ENCODE data around the gene ACSL3.

ACSL3 gene

DNA sequence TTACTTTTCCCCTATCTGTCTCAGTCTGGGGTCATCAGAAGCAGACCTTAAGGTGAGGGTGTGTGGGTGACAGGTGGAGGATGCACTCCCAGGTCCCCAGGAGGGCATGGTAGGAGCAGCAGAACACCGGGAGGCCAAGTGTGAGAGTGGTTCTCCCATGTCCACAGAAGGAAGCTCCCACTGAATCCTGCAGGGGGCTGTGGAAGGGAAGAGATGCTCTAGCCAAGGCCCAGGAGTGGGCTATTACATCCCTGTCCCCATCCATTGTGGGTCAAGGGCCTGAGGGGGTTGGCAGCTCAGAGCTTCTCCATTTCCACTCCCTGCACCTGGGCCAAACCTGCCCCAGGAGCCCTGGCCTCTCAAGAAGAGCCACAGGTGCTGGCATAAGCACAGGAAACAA lies 104.7 kb downstream of the ACSL3 start:
- no peaks in the 10 kb centered on the region for H4K20me1 ChIP-seq (ENCODE audit: insufficient read depth, low read length)
- no peak overlapping the region for H3K4me2 ChIP-seq (ENCODE audit: low read length)
- no peaks in the 10 kb centered on the region for H3K9me2 ChIP-seq (ENCODE audit: low read depth, low read length)
- H3F3A ChIP-seq (ENCODE audit: insufficient read depth, low read length) = no peaks in the 10 kb centered on the region
- no peak overlapping the region for H3K9ac ChIP-seq (ENCODE audit: low read length)
- H3K27ac ChIP-seq (ENCODE audit: low read depth, low read length, poor library complexity, severe bottlenecking) = no peak overlapping the region
- no peaks in the 10 kb centered on the region for H3K4me1 ChIP-seq (ENCODE audit: insufficient read depth, low read length, severe bottlenecking)
- H3K9me3 ChIP-seq (ENCODE audit: low read length) = no peaks in the 10 kb centered on the region
- H3K4me3 ChIP-seq (ENCODE audit: low read depth, low read length, poor library complexity, severe bottlenecking) = no peak overlapping the region
- TF ChIP-seq CTCF (IDR thresholded peaks at IDR 0.05; ENCODE audit: low read length) (no peak), EZH2 (IDR thresholded peaks at IDR 0.05; ENCODE audit: borderline replicate concordance, low read length) (no peak)
- no peaks in the 10 kb centered on the region for H3K79me2 ChIP-seq (ENCODE audit: insufficient read depth, low read length)
- H3K36me3 ChIP-seq (ENCODE audit: insufficient read depth, low read length) = no peaks in the 10 kb centered on the region
- no peaks in the 10 kb centered on the region for H3K27me3 ChIP-seq (ENCODE audit: insufficient read depth, low read length)
- H2AFZ ChIP-seq (ENCODE audit: low read length) = no peak overlapping the region

- no peak overlapping the region for H2AFZ ChIP-seq (ENCODE audit: low read length)
- no peaks in the 10 kb centered on the region for H4K20me1 ChIP-seq (ENCODE audit: insufficient read depth, low read length)
- no peaks in the 10 kb centered on the region for H3K79me2 ChIP-seq (ENCODE audit: insufficient read depth, low read length)
- no peaks in the 10 kb centered on the region for H3F3A ChIP-seq (ENCODE audit: insufficient read depth, low read length)
- H3K4me3 ChIP-seq (ENCODE audit: low read depth, low read length, poor library complexity, severe bottlenecking) = no peak overlapping the region
- TF ChIP-seq CTCF (IDR thresholded peaks at IDR 0.05; ENCODE audit: low read length) = no peak
- no peak for TF ChIP-seq EZH2 (IDR thresholded peaks at IDR 0.05; ENCODE audit: borderline replicate concordance, low read length)
- H3K4me1 ChIP-seq (ENCODE audit: insufficient read depth, low read length, severe bottlenecking) = no peaks in the 10 kb centered on the region
- H3K9me3 ChIP-seq (ENCODE audit: low read length) = no peaks in the 10 kb centered on the region
- no peak overlapping the region for H3K27ac ChIP-seq (ENCODE audit: low read depth, low read length, poor library complexity, severe bottlenecking)
- no peaks in the 10 kb centered on the region for H3K27me3 ChIP-seq (ENCODE audit: insufficient read depth, low read length)
- no peaks in the 10 kb centered on the region for H3K9me2 ChIP-seq (ENCODE audit: low read depth, low read length)
- no peaks in the 10 kb centered on the region for H3K36me3 ChIP-seq (ENCODE audit: insufficient read depth, low read length)
- H3K4me2 ChIP-seq (ENCODE audit: low read length) = no peak overlapping the region
- no peak overlapping the region for H3K9ac ChIP-seq (ENCODE audit: low read length)
These were observed 107.8 kb downstream of the ACSL3 start for GRCh38 chr2:222968550-222969155.

DNA sequence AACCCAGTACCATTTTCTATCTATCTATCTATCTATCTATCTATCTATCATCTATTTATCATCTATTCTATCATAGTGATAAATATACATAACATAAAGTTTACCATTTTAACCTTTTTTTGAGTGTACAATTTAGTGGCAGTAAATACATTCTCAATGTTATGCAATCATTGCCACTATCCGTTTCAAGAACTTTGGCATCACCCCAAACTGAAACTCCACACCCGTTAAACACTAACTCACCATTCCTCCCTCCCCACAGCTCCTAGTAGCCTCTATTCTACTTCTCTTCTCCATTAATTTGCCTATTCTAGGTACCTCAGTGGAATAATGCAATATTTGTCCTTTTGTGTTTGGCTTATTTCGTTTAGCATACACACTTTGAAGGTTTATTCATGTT lies 108.7 kb downstream of the ACSL3 start:
- TF ChIP-seq CTCF (IDR thresholded peaks at IDR 0.05; ENCODE audit: low read length) (no peak), EZH2 (IDR thresholded peaks at IDR 0.05; ENCODE audit: borderline replicate concordance, low read length) (no peak)

More for the DNA sequence above, 108.7 kb downstream of the ACSL3 start:
- Histone ChIP-seq H4K20me1 (ENCODE audit: insufficient read depth, low read length) (no peaks in the 10 kb centered on the region), H3K36me3 (ENCODE audit: insufficient read depth, low read length) (no peaks in the 10 kb centered on the region), H3K27ac (ENCODE audit: low read depth, low read length, poor library complexity, severe bottlenecking) (no peak overlapping the region), H2AFZ (ENCODE audit: low read length) (no peak overlapping the region), H3K27me3 (ENCODE audit: insufficient read depth, low read length) (no peaks in the 10 kb centered on the region), H3K4me1 (ENCODE audit: insufficient read depth, low read length, severe bottlenecking) (no peaks in the 10 kb centered on the region), H3F3A (ENCODE audit: insufficient read depth, low read length) (no peaks in the 10 kb centered on the region), H3K9me2 (ENCODE audit: low read depth, low read length) (no peaks in the 10 kb centered on the region), H3K9me3 (ENCODE audit: low read length) (no peaks in the 10 kb centered on the region), H3K4me3 (ENCODE audit: low read depth, low read length, poor library complexity, severe bottlenecking) (no peak overlapping the region), H3K79me2 (ENCODE audit: insufficient read depth, low read length) (no peaks in the 10 kb centered on the region), H3K4me2 (ENCODE audit: low read length) (no peak overlapping the region), H3K9ac (ENCODE audit: low read length) (no peak overlapping the region)
